ENCODE results near the gene IAH1.
"Not testable (repeated sequence)": the region's sequence is repeated elsewhere in the genome, so short reads cannot be mapped to it uniquely, and the experiment has no call there.

Gene IAH1

DNA sequence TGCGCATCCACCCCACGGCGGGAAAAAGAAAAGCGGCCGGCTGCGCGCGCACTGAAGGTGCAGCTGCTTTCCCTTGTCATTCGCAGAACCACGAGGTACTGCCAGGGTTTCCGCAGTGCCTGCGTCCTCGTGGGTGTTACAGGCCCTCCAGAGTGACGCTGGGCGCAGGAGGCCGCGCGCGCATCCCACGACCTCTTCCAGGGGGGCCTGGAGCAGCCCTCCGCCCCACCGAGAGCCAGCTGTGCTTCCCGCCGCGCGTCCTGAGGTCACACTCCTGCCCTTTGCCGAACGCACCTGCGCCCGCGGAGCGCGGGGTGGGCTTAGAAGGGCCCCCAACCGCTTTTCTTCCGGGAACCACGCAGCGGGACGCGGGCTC, 378 bp upstream of the IAH1 start:
- DNase-seq: peak; percentile 69

DNA sequence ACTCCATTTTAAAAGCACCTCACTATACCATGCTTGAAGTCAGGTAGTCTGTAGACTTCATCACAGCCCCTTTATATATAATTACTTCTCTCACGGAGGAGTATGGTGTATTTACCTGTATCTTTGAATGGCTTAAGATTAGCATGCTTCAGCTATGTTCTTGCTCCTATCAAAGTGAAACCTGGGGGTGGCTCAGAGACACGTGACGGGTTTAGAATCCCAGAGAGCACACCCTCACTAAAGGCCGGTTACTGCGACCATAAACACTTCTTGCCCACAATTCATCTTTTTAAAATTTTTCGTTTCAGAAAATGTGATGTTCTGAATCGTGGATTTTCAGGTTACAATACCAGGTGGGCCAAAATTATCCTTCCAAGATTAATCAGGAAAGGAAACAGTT, 3.6 kb downstream of the IAH1 start:
- no peak for DNase-seq

DNA sequence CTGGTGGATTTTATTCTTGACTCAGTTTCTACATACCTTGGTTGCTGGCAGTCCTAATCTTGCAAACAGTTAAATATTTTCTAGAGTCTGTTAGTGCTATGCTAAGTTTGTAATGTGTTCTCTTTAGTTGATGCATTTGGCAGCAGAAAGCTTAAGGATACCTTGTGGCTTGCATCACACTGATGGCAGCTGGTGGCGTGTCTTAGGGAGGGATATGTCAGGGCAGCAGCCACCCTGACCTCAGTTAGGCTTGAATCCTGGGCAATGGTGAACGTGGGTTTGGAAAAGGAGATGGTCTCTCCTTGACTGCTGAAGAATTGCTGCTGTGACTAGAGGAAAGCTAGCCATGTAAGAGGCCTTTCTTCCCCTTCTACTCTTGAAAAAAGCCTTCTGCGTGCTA, 4.2 kb downstream of the IAH1 start:
- no peak for DNase-seq

DNA sequence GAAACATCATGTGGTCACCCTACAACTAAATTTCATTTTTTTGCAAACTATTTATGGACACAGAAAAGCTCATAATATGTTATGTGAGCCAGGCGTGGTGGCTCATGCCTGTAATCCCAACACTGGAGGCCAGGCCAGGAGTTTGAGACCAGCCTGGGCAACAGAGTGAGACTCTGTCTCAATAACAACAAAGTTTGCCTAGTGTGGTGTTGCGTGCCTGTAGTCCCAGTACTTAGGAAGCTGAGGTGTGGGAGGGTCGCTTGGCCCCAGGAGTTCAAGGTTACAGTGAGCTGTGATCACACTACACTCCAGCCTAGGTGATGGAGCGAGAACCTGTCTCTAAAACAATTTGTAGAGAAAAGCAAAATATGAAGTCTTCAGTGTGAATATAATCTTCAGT, 5.8 kb downstream of the IAH1 start:
- no peak for DNase-seq

DNA sequence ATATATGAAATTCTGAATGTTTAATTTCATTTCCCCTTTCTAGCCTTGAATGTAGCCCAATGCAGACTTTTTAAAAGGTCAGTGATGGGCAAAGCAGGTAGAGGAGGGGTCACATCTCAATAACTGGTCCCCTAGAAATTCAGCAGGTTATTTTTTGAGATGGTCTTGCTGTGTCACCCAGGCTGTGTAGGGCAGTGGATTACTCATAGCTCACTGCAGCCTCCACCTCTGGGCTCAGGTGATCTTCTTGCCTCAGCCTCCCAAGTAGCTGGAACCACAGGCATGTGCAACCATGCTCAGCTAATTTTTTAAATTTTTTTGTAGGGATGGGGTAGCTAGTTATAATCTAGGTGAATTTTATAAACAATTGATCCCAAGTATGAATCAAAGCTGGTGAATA, 8.8 kb downstream of the IAH1 start:
- no peak for DNase-seq

DNA sequence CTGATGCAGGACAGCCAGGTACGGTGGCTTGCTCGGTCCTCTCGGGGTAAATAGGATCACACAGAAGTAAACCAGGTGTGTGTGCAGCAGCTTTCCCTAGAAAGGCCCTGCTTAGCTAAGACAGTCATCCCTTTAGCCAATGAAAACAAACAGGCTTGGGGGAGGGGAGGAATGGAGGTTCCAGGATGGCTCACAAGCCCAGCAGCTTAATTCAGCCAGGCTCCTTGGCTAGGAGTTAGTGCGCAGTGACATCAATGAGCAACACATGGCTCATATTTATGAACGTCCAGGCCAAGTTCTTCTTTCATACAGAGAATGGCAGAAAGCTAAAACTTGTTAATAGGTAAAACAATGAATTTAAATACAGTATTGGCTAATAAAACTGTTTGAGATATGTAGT, 10.2 kb downstream of the IAH1 start:
- DNase-seq: no peak

DNA sequence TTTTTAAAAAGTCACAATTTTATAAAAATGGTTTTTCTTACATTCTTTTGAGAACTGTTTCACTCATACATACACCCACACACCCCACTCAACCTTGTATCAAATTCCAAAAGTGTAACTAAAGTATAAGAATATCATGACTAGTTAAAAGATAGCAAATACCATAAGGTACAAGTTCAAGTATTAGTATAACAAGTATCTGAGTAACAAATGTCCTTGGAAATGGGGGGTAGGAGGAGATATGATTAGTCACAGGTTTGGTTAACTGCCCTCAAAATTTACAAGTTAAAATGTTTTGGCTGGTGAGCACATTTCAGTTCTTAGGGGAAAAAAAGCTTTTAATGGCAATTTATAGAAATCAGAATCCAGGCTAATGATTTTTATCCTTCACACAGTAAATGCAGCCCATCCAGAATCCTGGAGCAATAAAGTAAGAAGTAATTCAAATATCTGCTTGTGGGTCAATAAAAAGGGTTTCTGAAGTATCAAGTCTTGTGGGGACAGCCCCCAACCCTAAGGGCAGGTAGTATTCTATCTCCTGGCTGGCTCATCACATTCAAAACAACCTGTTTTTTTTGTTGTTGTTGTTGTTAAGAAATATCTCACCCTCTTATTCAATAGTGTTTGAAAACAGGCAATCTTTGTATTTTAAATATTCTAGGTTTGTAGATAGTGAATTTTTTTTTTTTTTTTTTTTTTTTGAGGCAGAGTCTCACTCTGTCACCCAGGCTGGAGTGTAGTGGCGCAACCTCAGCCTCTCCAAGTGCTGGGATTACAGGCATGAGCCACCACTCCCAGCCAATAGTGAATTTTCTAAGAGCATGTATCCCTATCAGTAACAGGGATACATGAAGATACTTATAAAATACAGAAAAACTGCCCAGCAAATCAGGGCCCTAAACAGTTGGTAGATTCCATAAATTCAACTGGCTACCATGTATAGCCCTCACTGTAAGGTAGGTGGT, 14.5 kb downstream of the IAH1 start:
- no peak for DNase-seq

DNA sequence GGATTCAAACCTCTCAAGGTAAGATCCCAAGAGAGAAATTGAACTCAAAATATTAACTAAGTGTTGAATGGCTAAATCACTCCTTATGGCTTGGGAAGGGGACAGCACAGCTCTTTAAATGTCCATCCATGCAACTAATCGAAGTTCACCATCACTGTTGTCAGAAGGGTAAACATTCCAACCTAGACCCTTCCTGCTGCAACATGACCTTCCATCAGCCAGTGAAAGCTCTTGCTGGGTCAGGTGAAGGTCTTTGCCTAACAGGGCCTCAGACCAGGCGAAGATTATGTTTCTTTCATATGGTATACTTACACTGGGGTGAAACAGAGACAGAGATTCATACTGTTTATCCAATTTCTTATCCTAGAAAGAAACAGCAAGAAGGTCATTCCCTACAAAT, 16.4 kb downstream of the IAH1 start:
- no peak for DNase-seq

DNA sequence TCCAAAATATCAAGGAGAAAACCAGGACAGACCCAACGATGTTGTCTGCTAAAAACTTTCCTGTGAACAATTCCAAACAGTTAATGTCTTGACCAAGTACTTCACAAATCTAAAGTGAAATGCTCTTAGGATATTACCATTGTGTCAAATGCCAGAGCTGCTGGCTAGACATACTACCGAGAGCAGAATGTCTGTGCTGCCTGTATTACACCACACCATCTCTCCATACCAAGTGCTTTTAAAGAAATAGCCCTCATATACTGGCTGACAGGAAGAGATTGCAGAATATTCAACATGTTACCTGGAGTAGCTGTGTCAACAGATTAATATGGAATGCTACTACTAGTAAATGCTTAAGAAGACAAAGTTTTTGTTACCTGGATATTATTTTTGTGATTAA, 18.6 kb downstream of the IAH1 start:
- no peak for DNase-seq

DNA sequence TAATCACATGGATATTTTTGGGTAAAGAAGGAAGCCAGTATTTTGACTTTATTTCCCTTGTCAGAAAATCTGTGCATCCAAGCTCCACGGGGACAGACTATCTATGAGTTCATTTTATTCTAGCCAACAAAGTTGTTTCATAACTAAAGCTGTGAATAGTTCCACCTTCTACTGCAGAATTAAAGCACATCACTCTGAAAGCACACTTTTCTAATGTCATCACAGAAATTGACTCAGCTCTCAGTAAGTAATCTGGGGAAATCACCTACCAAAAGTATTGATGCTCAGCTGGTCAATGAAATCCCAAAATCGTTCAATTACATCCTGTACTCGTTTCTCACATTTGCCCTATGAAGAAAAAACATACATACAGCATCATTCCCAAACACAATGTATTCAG, 19.1 kb downstream of the IAH1 start:
- DNase-seq: no peak

DNA sequence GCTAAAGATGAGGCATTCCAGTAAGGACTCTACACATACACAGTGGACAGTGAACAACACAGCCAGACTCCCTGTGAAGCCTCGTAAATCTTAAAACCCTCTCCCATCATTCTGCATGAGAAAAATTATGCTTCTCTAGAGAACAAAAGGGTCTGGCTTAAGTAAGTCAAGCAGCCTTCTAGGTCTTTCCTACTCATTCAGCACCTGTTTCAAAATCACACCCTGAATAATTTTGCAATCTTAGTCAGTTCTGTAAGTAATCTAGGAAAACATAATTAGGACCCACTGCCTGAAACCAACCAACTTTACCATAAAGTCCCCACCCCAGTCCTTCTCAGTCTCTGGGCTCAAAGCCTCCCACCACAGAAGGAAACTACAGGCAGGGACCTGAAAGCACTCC, 19.7 kb downstream of the IAH1 start:
- no peak for DNase-seq

DNA sequence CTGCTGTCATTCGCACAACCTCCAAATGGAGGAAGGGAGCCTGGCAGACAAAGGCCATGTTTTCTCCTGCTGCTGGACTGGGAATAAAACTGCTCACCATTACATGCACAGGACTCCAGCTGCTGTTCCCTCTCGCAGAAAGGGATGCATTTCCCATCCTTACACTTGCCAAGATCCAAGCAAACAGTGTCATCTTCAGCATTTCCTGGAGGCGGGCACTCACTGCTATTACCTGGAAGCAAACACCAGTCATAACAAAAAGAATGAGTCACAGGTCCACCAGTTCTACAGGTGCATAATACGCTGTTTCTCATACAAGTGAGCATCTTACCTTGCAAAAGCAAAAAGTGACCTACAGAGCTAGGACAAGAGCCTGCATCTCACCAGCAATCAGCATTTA, 22.7 kb downstream of the IAH1 start:
- DNase-seq: no peak

DNA sequence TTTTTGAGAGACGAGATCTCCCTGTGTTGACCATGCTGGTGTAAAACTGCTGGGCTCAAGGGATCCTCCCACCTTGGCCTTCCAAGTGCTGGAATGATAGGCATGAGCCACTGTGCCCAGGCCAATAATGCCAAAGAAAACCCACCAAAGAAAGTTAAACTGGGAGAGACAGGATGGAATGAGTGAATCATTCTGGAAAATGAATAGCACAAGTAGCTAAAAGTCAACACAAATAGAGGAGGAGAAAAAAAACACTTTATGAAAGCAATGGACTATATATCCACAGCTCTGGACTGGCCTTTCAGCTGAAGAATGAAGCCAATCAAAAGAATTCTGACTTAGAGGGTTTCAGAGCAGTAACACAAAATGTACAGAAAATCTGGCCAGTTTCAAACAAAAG, 23.9 kb downstream of the IAH1 start:
- no peak for DNase-seq

DNA sequence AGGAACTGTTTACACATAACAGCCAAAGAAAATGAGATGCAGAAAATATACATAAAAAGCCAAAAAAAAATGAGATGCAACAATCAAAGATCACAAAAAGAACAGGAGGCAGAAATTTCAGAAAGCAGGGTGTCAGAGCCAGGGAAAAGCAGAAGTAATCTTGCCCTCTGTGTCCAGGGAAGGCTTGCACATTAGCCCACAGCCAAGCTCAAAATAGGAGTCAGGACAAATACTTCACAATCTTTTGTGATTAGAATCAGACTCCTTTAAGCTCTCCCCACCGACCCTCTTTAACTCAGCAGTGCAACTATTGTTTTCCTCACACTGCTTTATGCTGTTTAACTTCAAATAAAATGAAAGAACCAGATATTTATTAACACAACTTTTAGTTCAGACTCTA, 34.6 kb downstream of the IAH1 start:
- no peak for DNase-seq

DNA sequence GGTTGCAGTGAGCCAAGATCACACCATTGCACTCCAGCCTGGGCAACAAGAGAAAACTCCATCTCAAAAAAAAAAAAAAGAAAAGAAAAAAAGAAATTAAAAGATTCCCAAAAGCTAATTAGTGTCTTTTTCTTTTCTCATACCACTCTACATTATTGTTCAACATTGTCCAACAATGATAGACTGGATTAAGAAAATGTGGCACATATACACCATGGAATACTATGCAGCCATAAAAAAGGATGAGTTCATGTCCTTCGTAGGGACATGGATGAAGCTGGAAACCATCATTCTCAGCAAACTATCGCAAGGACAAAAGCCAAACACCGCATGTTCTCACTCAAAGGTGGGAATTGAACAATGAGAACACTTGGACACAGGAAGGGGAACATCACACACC, 39.6 kb downstream of the IAH1 start:
- not testable (repeated sequence) for DNase-seq

DNA sequence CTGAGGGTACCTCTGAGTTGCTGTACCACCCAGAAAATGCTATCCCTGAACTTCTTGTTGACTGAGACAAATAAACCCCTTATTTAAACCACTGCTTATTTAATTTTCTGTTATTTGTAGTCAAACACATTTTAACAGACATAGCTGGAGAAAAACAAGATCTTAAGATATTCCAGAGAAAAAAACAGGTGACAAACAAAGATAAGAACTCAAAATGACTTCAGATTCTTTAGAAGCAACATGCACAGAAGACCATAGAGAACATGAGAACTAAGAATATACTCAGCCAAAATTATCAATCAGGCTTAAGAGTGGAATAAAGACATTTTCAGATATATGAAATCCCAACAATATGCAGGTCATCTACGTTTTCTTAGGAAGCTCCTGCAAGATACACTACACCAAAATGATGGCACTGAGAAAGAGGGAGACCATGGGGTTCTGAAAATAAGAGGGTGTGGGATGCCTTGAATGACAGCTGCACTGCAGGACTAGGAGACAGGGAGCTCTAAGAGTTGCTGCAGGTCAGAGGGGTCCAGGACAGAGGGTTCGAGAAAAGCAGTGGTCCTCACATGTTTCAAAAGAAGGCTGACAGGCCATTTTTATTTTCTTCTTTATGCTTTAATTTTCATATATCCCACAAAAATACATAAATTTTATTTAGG, 42.9 kb downstream of the IAH1 start:
- no peak for DNase-seq

DNA sequence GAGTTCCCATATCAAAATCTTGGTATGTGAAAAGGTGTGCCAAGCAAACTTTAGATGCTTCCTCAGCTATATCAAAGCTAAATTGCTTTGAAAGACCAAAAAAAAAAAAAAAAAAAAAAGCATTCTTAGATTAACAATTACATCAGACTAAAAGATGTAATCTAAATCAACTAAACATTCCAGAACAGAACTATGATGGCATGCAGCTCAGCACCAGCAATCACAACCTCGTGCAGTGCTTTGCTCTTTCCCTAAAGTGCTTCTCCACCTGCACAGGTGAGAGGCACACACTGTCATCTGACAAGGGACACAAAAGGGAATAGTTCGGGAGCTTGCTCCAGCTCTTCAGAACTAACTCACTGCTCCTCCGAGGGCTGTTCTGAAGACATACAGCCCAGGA, 43.8 kb downstream of the IAH1 start:
- no peak for DNase-seq

DNA sequence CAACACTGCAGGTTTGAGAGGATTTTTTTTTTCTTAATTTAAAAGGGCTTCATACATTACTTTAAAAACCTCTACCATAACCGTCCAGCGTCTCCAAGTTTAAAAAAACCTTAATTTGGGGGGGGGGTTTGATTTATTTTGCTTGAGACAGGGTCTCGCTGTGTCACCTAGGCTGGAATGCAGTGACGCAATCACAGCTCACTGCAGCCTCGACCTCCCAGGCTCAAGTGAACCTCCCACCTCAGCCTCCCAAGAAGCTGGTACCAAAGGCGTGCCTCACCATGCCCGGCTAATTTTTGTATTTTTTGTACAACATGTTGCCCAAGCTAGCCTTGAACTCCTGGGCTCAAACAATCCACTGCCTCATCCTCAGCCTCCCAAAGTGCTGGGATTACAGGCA, 44.4 kb downstream of the IAH1 start:
- DNase-seq: no peak

DNA sequence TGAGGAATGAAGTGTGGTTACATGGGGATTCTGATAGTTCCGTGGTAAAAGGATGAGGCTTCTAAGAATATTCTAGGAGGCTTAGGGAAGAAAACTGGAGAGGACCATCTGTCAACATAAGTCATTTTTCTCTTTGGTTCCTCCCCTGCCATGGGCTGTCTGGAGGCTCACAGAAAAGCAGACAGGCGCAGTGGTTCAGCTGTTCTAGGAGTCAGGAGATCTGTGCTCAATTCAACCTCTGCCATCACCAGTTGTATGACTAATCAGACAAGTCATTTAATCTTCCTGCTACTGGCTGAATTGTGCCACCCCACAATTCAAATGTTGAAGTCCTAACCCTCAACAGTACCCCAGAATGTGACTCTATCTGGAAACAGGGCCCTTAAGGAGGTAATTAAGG, 44.9 kb downstream of the IAH1 start:
- no peak for DNase-seq

DNA sequence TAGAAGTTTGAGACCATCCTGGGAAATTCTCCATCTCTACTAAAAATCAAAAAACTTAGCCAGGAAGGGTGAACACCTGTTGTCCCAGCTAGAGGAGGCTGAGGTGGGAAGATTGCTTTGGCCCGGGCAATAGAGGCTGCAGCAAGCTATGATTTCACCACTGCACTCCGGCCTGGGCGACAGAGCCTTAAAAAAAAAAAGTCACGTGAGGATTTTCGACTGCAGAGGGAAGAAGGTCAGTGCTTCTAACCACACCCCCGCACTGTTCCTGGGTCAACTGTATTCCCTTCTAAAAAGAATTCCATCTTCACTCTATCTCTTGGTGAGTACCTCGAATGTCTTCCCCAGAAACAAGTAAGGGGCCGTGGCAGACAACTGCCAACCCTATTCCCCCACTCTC, 49.9 kb downstream of the IAH1 start:
- DNase-seq: no peak

DNA sequence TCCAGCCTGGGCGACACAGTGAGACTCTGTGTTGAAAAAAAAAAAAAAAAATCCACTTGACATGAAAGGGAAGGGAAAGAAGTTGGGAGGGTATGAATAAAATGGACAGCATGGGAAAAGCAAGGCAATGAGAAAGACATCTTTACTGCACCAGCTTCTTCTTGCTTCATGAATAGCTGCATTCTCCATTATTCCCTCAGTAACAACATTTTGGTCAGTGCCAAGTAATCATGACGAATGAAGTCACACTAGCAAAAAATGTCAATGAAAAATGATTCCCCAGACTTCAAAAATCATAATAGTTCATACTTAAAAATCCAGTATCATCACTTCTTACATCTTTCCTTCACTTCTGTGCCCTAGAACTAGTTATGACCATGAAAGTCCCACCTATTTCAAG, 50.9 kb downstream of the IAH1 start:
- DNase-seq: no peak

DNA sequence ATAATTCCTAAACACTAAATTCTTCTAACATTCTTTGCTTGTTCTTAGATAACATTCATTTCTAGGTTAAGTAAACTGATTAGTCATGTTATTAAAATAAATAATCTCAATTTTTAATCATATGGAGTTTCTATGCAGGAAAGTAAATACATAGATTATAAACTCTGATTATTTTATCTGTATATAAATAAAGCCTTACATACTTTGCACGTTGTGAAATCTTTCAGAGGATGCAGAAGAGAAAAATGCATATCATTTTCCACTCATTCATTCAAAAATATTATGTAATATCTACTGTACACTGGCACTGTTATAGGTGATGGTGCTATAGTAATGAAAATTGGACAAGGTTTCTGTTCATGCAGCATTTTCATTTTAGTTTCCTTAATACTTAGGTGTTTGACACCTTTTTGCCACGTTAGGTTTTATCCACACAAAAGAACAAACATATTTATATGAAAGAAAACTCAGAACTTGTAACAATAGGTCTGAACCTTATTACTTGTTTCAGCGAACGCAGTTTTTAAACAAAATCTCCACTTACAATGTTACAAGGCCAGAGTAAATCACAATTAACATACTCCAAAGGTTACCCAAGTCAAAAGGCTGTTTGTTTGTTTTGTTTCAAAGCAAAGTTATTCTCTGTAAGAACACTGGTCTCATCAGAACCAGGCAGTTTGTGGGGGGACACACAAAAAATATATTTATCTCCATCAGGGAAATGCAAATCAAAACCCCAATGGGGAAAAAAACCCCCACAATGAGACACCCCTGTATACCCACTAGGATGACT, 53.8 kb downstream of the IAH1 start:
- DNase-seq: no peak

DNA sequence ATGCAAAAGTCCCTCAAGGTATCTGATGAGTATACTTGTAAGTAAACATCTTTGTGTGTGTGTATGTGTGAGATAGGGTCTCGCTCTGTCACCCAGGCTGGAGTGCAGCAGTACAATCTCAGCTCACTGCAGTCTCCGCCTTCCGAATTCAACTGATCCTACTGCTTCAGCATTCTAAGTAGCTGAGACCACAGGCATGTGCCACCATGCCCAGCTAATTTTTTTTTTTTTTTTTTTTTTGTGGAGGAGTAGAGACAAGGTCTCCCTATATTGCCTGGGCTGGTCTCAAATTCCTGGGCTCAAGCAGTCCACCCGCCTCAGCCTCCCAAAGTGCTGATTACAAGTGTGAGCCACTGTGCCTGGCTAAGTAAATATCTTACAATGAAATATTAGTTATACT, 58.1 kb downstream of the IAH1 start:
- DNase-seq: no peak

DNA sequence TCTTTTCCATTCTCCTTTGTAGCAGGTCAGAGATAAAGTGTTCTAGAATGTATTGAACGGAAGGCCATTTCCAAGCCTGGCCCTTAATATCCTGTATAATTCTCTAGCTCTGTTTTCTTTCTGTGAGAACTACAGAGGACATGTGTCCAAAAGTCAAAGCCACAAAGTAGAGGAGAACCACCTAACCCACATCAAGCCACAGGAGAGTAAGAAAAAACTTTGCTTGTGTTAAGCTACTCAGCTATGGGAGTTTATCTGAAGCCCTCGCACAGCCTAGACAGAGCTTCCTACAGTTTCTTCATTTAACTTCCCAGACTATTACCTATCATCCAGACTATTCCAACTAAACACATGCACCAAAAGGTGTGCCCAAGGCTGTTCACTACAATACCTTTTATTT, 59.3 kb downstream of the IAH1 start:
- DNase-seq: no peak
